GM12873 (cell line): ENCODE results near the gene KCNQ1.

Source experiments
- CTCF ChIP-seq: IDR thresholded peaks from 2 replicates; pipeline ENCODE4 v1.5.1; 2012; ENCODE audit warnings: low read depth, mild to moderate bottlenecking, moderate library complexity, low read length, control low read depth; ENCODE audit not compliant: insufficient read depth; ENCODE audit errors: missing control alignments

The KCNQ1 gene

DNA sequence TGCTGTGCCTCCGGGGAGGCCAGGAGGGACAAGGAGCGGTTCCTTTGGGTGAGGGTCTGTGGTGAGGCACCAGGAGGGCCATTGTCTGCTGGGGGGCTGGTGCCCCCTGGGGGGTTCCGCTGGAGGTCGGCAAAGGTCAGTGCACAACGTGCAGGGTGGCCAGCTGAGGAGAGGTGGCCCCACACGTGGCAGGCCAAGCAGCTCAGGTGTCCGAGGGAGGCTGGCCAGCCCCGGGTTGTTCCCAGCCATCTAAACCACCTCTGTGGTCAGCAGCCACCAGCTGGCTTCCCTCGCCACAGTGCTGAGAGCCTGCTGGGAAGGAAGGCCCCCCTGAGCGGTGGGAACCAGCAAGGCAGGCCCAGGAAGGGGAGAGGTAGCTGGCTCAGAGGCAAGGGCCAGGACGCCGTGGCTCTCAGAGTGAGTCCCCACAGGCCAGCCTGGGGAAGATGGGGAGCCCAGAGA is 40.0 kb upstream of the KCNQ1 start:
- TF ChIP-seq CTCF, result no peak

- no peak for TF ChIP-seq CTCF
Observed at GRCh38 chr11:2406451-2406850, 38.4 kb upstream of the KCNQ1 start.

DNA sequence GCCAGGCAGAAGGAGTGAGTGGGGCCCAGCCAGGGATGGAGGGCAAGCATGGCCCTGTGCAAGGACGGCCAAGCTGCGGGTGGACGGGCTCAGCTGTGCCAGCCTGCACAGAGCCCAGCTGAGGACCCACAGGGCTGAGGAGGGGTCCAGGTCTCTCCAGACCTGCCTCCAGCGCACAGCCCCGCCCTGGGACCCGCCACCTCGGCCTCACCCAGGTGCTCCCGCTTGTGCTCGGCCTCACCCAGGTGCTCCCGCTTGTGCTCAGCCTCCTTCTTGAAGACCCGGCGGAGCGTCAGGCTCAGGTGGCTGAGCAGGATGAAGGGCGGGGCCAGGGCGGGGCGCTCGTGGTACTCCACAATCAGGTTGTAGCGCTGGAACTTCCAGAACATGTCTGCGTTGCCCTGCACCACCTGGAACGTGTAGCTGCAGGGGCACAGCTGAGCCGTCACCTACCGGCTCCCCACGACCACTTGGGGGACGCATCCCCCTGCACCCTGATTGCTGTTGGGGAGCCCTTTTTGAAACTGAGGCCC is 37.9 kb upstream of the KCNQ1 start:
- TF ChIP-seq CTCF, result no peak

DNA sequence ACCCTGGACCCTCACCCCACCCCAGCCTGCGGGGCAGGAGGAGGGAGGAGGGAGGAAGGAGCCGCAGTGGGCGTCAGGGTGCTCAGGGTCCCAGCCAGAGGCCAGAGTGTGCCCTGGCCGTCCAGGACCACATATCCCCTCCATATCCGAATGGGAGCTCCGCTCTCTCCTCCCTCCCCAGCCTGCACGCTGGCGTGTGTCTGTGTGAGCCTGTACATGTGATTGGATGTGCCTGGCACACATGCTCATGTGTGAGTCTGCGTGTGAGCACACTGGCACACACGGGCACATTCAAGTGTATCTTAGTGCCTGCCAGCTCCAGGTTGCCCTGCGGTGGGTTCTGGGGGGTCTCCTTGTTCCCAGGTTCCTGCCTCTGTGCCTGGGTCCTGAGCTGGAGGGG is 36.1 kb upstream of the KCNQ1 start:
- no peak for TF ChIP-seq CTCF

DNA sequence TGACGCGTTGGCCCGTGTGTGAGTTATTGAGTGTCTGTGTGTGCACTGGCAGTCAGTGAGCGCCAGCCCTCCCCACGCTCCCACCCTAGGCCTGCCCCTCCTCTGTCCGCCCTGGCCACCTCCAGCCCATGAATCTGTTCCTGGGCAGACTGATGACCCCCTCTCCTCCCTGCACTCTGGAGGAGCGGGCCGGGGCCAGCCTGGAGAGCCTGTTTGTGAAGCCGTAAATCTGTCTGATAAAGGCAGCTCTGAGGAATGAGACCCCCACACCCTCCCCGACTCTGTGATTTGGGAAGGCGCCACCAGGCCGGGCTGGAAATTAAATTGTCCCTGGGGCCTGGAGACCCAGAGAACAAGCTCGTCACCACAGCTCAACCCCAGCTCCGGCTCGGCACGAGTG is 35.7 kb upstream of the KCNQ1 start:
- TF ChIP-seq CTCF, result no peak

DNA sequence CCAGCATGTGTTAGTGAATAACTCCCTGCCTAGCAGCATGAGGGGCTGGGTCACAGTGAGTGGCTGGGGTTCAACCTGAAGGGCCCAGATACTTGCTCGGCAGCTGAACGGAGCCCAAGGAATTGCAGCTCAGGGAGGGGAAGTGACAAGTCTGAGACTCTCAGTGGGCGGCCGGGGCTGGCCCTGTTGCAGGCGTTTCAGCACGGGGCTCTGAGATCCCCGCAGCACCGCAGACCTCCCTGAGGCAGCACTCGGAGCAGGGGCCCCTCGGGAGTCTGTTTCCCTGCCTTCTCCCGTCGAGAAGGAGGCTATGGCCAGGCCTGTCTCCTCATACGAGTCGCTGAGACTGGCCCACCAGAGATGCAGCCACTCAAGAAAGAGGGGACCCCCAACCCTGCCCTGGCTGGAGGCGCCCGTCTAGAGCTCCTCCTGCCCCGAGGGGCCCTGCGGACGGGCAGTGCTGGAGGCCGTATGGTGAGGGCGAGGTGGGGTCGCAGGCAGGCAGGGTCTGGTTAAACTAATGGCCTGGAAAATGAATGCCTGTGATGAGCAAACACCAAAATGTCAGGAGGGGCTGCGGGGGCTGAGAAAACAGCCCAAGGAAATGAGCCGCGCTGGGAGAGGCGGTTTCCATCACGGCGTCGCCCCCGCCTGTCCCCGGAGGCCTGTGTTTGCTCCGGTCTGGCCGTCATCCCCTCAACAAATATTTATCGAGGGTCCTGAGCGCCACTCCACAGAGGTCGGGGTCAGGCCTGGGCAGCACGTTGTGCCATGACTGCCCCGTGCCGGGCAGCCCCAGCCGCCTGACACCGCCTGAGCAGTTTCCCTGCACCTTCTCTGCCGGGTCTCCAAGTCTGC is 35.0 kb upstream of the KCNQ1 start:
- no peak for TF ChIP-seq CTCF

GRCh38 chr11:2410616-2411015 is 34.2 kb upstream of the KCNQ1 start:
- no peak for TF ChIP-seq CTCF
